GM12892 (cell line): Measurements from ENCODE around the gene CPNE1.

Experiments
- DNase-seq: peaks from one replicate; pipeline ENCODE4 v3.0.0; 2011; ENCODE audit not compliant: insufficient read length
- FAIRE-seq: peaks from 2 replicates; lab custom pipeline; 2011; peaks lifted over from hg19 to GRCh38; lab: Jason Lieb, UNC
- POLR2A ChIP-seq: IDR thresholded peaks from 2 replicates; pipeline ENCODE4 v1.6.1; 2011; ENCODE audit warnings: low read depth, low read length, control low read depth
- POLR2AphosphoS5 ChIP-seq: IDR thresholded peaks from 2 replicates; pipeline ENCODE4 v1.6.1; 2011; ENCODE audit warnings: low read depth, low read length, control low read depth
- TAF1 ChIP-seq: IDR thresholded peaks from 2 replicates; pipeline ENCODE4 v1.6.1; 2011; ENCODE audit warnings: low read depth, mild to moderate bottlenecking, control low read depth, low read length, borderline replicate concordance

The CPNE1 gene

GRCh38 chr20:35611482-35611881 is 53.2 kb downstream of the CPNE1 start:
- TF ChIP-seq TAF1 (no peak), POLR2A (no peak), POLR2AphosphoS5 (no peak)
- FAIRE-seq (peak; percentile 63), DNase-seq (no peak)

GRCh38 chr20:35610833-35611427 is 53.8 kb downstream of the CPNE1 start:
- FAIRE-seq = no peak
- no peak for TF ChIP-seq POLR2A
- TF ChIP-seq TAF1 = no peak
- no peak for TF ChIP-seq POLR2AphosphoS5
- no peak for DNase-seq

GRCh38 chr20:35607003-35607735 is 57.5 kb downstream of the CPNE1 start:
- DNase-seq (no peak), FAIRE-seq (peak; percentile 5)
- no peak for TF ChIP-seq POLR2AphosphoS5

- FAIRE-seq (no peak), DNase-seq (no peak)
- TF ChIP-seq POLR2A = no peak
- no peak for TF ChIP-seq TAF1
- TF ChIP-seq POLR2AphosphoS5 = no peak
These were observed 58.6 kb downstream of the CPNE1 start for GRCh38 chr20:35606127-35606526.

- no peak for TF ChIP-seq POLR2AphosphoS5
- TF ChIP-seq POLR2A = no peak
- DNase-seq = no peak
These were observed 60.3 kb downstream of the CPNE1 start for GRCh38 chr20:35604449-35604747.

GRCh38 chr20:35603695-35604448 is 60.8 kb downstream of the CPNE1 start:
- no peak for FAIRE-seq
- DNase-seq = no peak
- no peak for TF ChIP-seq POLR2AphosphoS5
- TF ChIP-seq POLR2A = no peak
- no peak for TF ChIP-seq TAF1

More at GRCh38 chr20:35604449-35604747, 60.3 kb downstream of the CPNE1 start:
- FAIRE-seq = no peak

GRCh38 chr20:35602851-35603495 is 61.7 kb downstream of the CPNE1 start:
- TF ChIP-seq POLR2AphosphoS5 (no peak), POLR2A (no peak), TAF1 (no peak)
- no peak for FAIRE-seq

GRCh38 chr20:35601990-35602389 is 62.7 kb downstream of the CPNE1 start:
- FAIRE-seq (no peak), DNase-seq (no peak)
- TF ChIP-seq TAF1 (no peak), POLR2A (no peak), POLR2AphosphoS5 (no peak)

More at GRCh38 chr20:35602851-35603495, 61.7 kb downstream of the CPNE1 start:
- no peak for DNase-seq

- FAIRE-seq = peak; percentile 67
- peak; percentile 67 for DNase-seq
- TF ChIP-seq POLR2AphosphoS5 (no peak), POLR2A (no peak)
These were observed 63.4 kb downstream of the CPNE1 start for GRCh38 chr20:35600993-35601973.

- FAIRE-seq (no peak), DNase-seq (no peak)
- no peak for TF ChIP-seq POLR2AphosphoS5
- no peak for TF ChIP-seq TAF1
- TF ChIP-seq POLR2A = no peak
These were observed 64.3 kb downstream of the CPNE1 start for GRCh38 chr20:35600176-35600992.
